Left lung (tissue), 10 donors: ENCODE data around the gene TRPC4AP. TPM values are rescaled to one million over a fixed set of nuclear protein-coding genes. Genes with fewer than 3 reads are reported as not detected.
A peak's percentile ranks its signal among the peaks of the same experiment; 100 is the strongest.
"Not testable (repeated sequence)": the region's sequence is repeated elsewhere in the genome, so short reads cannot be mapped to it uniquely, and the experiment has no call there.

Experiments used
- ATAC-seq: fragments of 200-7000 bp; cut with Tn5 transposase; one replicate; pipeline ENCODE4 v1.9.1; 2020; ENCODE audit warnings: moderate library complexity
- DNase-seq, 4 donors: peaks; one replicate each; pipeline ENCODE4 v3.0.0-alpha.2; 2013 to 2020
- H3K27ac ChIP-seq, 2 donors: fragments of 200-600 bp; sonication (generic) in 1 of 2; one replicate each; pipeline versions ENCODE4 v1.5.0 to v1.8.0; 2020 to 2021
- H3K27me3 ChIP-seq, 2 donors: fragments of 200-600 bp; sonication (generic) in 1 of 2; one replicate each; pipeline versions ENCODE4 v1.5.0 to v1.8.0; 2020 to 2021
- H3K36me3 ChIP-seq, 2 donors: fragments of 200-600 bp; sonication (generic) in 1 of 2; one replicate each; pipeline versions ENCODE4 v1.5.0 to v1.8.0; 2020 to 2021
- H3K4me1 ChIP-seq, 2 donors: fragments of 200-600 bp; one replicate each; pipeline ENCODE4 v1.8.0; 2021
- H3K4me3 ChIP-seq, 2 donors: fragments of 200-600 bp; sonication (generic) in 1 of 2; one replicate each; pipeline versions ENCODE4 v1.5.0 to v1.8.0; 2020 to 2021; ENCODE audit warnings: mild to moderate bottlenecking in 1 of 2
- H3K9me3 ChIP-seq, 2 donors: fragments of 200-600 bp; sonication (generic) in 1 of 2; one replicate each; pipeline versions ENCODE4 v1.5.0 to v1.8.0; 2020 to 2021
- intact Hi-C, 2 donors: fragments of 100-400 bp; cut with DNase I; formaldehyde crosslinking; loops; one replicate each; pipeline versions ENCODE4 v1.11.2 to v1.14.2; 2022
- polyA plus RNA-seq, 6 donors: library from polyadenylated mRNA; unstranded; fragments of 120-200 nt; gene quantifications; one replicate each; pipeline ENCODE4 v1.2.1, GENCODE V29; 2013; ENCODE audit not compliant: insufficient read length in 6 of 6
- total RNA-seq, 2 donors: library from RNA; stranded (reverse); fragmentation: NEBNext Ultra II Directional; extraction: Animal tissue kit (Norgen Biotek cat#: 25700); gene quantifications; one replicate each; pipeline ENCODE4 v1.2.1, GENCODE V29; 2021
- TF ChIP-seq, protein P1 (sequence below), 2 donors: fragments of 200-600 bp; sonication (generic) in 1 of 2; IDR thresholded peaks; one replicate each; pipeline versions ENCODE4 v1.5.0 to v1.8.0; 2021; ENCODE audit warnings: antibody characterized with exemption in 2 of 2
- donor health status: DM: no; HTN: yes; CAD: no.
- donor health status: DM: no; HTN: no; CAD: no.

Gene TRPC4AP
- total and polyA plus RNA-seq, 8 donors, result 57.8 to 70.8 (median 67.0) TPM

DNA sequence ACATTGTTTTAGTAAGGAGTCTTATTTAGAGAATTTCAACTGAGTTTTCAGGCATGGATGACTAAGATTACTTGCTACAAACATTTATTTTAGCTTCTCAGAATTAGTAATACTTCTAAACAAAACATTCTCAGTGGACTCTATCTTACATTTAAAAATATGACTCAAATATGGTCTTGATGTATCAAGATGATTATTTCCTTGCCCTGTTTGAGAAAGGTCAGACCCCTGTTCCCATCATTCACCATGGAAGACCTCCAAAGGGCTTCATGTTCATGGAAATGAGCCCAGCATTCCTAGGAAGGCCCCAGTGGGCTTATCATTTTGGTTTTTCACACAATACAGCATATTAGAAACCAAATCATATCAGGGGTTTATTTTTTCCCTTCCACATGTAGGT is 24.6 kb upstream of the TRPC4AP start:
- DNase-seq (no peak), ATAC-seq (no peak)
- Histone ChIP-seq H3K27ac (peak overlapping the region in 1 of 2 donors; percentile 24), H3K9me3 (no peaks in the 10 kb centered on the region), H3K4me1 (no peaks in the 10 kb centered on the region), H3K36me3 (peaks cover 0 to 87% of the 10 kb centered on the region in 2 donors), H3K27me3 (no peaks in the 10 kb centered on the region), H3K4me3 (no peak overlapping the region)
- intact Hi-C loops, result no loop called here
- TF ChIP-seq, protein P1, sequence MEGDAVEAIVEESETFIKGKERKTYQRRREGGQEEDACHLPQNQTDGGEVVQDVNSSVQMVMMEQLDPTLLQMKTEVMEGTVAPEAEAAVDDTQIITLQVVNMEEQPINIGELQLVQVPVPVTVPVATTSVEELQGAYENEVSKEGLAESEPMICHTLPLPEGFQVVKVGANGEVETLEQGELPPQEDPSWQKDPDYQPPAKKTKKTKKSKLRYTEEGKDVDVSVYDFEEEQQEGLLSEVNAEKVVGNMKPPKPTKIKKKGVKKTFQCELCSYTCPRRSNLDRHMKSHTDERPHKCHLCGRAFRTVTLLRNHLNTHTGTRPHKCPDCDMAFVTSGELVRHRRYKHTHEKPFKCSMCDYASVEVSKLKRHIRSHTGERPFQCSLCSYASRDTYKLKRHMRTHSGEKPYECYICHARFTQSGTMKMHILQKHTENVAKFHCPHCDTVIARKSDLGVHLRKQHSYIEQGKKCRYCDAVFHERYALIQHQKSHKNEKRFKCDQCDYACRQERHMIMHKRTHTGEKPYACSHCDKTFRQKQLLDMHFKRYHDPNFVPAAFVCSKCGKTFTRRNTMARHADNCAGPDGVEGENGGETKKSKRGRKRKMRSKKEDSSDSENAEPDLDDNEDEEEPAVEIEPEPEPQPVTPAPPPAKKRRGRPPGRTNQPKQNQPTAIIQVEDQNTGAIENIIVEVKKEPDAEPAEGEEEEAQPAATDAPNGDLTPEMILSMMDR (IDR thresholded peaks at IDR 0.05), result no peak

- H3K36me3 ChIP-seq, result peaks cover 0 to 82% of the 10 kb centered on the region in 2 donors
- H3K9me3 ChIP-seq, result no peaks in the 10 kb centered on the region
- no peak for DNase-seq
These were observed 23.7 kb upstream of the TRPC4AP start for GRCh38 chr20:35116258-35116657.

DNA sequence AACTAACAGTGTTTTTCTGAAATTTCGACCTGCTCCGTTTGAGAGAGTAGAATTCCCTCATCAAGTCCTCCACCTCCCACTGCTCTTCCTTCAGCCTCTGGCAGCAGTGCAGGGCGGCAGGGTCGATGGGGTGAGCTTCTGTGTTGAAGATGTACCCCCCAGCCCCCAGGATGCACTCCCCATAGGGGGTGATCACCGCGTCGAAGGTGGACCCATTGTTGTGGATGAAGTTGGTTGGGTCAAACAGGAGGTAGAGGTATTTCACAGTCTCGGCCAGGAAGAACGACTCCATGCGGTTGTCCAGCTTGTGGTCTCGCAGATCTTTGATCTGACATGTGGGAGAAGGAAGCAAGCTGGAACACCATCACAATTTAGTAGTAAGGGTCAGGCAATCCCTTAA is 23.0 kb upstream of the TRPC4AP start:
- H3K36me3 ChIP-seq, result peaks cover 0 to 82% of the 10 kb centered on the region in 2 donors
- H3K4me3 ChIP-seq, result no peak overlapping the region
- H3K27ac ChIP-seq, result no peak overlapping the region
- H3K4me1 ChIP-seq, result peaks cover 0 to 7% of the 10 kb centered on the region in 2 donors
- intact Hi-C loops, result no loop called here
- TF ChIP-seq, protein P1 (IDR thresholded peaks at IDR 0.05), result no peak
- DNase-seq (no peak), ATAC-seq (no peak)
- H3K27me3 ChIP-seq, result no peaks in the 10 kb centered on the region
- H3K9me3 ChIP-seq, result no peaks in the 10 kb centered on the region

More at GRCh38 chr20:35116258-35116657, 23.7 kb upstream of the TRPC4AP start:
- intact Hi-C loops, result no loop called here
- Histone ChIP-seq H3K4me3 (no peak overlapping the region), H3K27me3 (no peaks in the 10 kb centered on the region), H3K27ac (no peak overlapping the region), H3K4me1 (peaks cover 0 to 6% of the 10 kb centered on the region in 2 donors)
- TF ChIP-seq, protein P1 (IDR thresholded peaks at IDR 0.05), result no peak
- no peak for ATAC-seq

DNA sequence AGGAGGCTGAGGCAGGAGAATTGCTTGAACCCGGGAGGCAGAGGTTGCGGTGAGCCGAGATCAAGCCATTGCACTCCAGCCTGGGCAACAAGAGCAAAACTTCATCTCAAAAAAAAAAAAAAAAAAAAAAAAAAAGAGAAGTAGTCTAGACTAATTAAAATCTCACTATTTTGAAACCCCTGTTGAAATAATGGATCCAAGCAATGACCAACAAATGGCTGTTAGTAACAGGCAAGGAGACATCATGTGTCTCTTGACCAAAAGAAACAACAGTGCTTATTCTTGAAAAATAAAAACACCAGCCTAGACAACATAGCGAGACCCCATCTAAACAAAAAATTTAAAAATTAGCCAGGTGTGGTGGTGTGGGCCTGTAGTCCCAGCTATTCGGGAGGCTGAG is 19.7 kb upstream of the TRPC4AP start:
- H3K4me1 ChIP-seq, H3K27me3 ChIP-seq, H3K4me3 ChIP-seq, intact Hi-C loops, ATAC-seq, DNase-seq, H3K27ac ChIP-seq, H3K9me3 ChIP-seq: not testable (repeated sequence)
- peaks cover 0 to 72% of the 10 kb centered on the region in 2 donors for H3K36me3 ChIP-seq

GRCh38 chr20:35111141-35111888 is 18.7 kb upstream of the TRPC4AP start:
- intact Hi-C loops, result no loop called here
- Histone ChIP-seq H3K36me3 (peaks cover 0 to 62% of the 10 kb centered on the region in 2 donors), H3K27ac (peak overlapping the region in 1 of 2 donors; percentile 45), H3K4me1 (peaks cover 0 to 7% of the 10 kb centered on the region in 2 donors), H3K4me3 (no peak overlapping the region), H3K27me3 (no peaks in the 10 kb centered on the region), H3K9me3 (no peaks in the 10 kb centered on the region)
- no peak for DNase-seq
- peak; percentile 27 for ATAC-seq
- TF ChIP-seq, protein P1 (IDR thresholded peaks at IDR 0.05), result no peak
